ENCODE measurements around the gene SERTAD1.
"Not testable (repeated sequence)": the region's sequence is repeated elsewhere in the genome, so short reads cannot be mapped to it uniquely, and the experiment has no call there.

SERTAD1 gene, protein sequence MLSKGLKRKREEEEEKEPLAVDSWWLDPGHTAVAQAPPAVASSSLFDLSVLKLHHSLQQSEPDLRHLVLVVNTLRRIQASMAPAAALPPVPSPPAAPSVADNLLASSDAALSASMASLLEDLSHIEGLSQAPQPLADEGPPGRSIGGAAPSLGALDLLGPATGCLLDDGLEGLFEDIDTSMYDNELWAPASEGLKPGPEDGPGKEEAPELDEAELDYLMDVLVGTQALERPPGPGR

GRCh38 chr19:40425450-40426287 is at the start of gene SERTAD1:
TSS of gene SERTAD1 (minus strand) at chr19:40425992. CDS start at chr19:40423546, 2,446 bp downstream.
- FAIRE-seq (peak; percentile 98), DNase-seq (ENCODE audit: insufficient read length, low spot score) (peak; percentile 95)

- DNase-seq (ENCODE audit: insufficient read length, low spot score), result no peak
- no peak for FAIRE-seq
Observed at GRCh38 chr19:40474737-40475136, 48.9 kb upstream of the SERTAD1 start.

GRCh38 chr19:40472516-40472915 is 46.7 kb upstream of the SERTAD1 start:
- FAIRE-seq (no peak), DNase-seq (ENCODE audit: insufficient read length, low spot score) (no peak)

DNA sequence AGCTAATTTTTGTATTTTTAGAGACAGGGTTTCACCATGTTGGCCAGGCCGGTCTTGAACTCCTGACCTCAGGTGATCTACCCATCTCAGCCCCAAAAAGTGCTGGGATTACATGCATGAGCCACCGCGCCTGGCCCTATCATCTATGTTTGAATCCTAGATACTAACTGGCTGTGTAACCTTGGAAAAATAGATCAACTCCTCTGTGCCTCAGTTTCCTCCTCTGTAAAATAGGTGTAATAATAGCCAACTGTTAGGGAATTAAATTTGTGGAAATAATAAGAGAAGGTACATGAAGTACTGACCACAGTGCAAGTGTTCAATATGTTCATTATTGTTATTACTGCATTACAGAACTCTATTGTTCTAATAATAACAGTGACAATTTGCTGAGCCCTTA is 45.3 kb upstream of the SERTAD1 start:
- no peak for DNase-seq (ENCODE audit: insufficient read length, low spot score)
- FAIRE-seq, result no peak

GRCh38 chr19:40469011-40469410 is 43.2 kb upstream of the SERTAD1 start:
- DNase-seq (ENCODE audit: insufficient read length, low spot score) (no peak), FAIRE-seq (no peak)

- FAIRE-seq (no peak), DNase-seq (ENCODE audit: insufficient read length, low spot score) (no peak)
Observed at GRCh38 chr19:40466985-40467734, 41.4 kb upstream of the SERTAD1 start, which contains the start of gene SPTBN4. TSS of gene SPTBN4 (plus strand) at chr19:40467001. CDS start at chr19:40472622, 5,621 bp downstream.

DNA sequence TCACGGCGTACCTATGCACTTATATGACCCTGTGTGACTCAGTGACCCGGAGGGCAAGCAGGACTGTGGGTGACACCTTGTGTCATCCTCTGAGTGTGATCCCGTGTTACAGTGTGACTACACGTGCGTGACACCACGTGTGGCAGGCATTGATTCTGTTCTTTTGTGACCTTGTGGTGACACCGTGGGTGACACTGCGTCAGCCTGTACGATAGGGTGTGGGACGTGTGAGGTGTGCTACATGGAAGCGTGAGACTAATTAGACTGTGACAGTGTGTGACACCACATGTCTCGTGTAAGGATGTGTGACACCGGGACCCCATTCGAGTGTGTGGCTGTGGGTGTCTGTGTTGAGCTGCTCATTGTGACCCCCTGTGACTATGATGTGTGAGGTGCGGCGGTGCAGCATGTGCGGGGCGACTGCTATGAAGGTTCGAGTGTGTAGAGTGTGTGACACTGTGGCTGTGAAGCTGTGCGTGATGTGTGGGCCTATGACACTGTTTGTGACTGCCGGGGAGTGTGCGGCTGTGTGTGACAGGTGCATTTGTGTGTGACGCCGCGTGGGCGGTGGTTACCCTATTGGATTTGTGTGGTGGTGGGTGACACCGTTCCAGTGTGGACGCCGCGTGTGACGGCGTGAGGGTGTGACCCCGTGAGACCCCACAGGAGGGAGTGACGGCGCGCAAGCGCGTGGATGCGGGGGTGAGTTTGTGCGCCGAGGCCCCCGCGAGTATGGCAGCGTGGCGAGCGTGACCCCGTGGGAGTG is 40.6 kb upstream of the SERTAD1 start:
- DNase-seq (ENCODE audit: insufficient read length, low spot score) (peak; percentile 40), FAIRE-seq (no peak)

DNA sequence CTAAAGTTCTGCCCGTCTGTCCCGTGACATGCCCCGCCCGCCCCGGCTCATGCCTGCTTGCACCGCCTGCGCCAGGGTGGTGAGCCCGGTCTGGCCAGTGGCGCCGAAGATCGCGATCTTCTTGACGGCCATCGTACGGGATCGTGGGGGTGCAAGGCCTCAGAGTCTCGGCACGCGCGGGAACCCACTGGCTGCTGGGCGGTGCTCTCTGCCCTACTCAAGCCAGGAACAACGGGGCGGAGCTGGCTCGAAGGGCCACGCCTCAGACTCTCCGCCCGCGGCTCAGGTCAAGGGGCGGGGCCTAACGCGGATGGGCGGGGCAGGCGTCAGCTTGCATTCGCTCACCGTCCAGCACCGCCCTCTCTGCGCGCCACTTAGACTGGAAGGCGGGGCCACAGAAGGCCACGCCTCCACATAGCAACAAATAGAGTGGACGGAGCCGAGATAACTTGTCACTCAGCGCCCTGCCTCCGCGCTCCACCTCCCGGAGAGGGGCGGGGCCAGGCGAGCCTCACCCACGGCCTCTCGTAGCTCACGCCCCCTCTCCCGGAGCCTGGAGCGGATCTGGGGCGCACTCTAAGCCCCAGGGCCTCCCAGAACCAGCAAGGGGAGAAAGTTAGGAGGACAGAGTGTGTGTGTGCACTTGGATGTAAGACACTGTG is 39.9 kb upstream of the SERTAD1 start, which contains the start of gene BLVRB:
BLVRB (minus strand) TSS at position 189 of the 662 bp plus-strand sequence; CDS start at position 132, 57 bp downstream.
- peak; percentile 98 for DNase-seq (ENCODE audit: insufficient read length, low spot score)
- FAIRE-seq, result peak; percentile 95

GRCh38 chr19:40465025-40465556 is 39.3 kb upstream of the SERTAD1 start:
- FAIRE-seq, result no peak
- DNase-seq (ENCODE audit: insufficient read length, low spot score), result no peak

- no peak for DNase-seq (ENCODE audit: insufficient read length, low spot score)
- FAIRE-seq, result peak; percentile 47
Observed at GRCh38 chr19:40464059-40465024, 38.5 kb upstream of the SERTAD1 start.

DNA sequence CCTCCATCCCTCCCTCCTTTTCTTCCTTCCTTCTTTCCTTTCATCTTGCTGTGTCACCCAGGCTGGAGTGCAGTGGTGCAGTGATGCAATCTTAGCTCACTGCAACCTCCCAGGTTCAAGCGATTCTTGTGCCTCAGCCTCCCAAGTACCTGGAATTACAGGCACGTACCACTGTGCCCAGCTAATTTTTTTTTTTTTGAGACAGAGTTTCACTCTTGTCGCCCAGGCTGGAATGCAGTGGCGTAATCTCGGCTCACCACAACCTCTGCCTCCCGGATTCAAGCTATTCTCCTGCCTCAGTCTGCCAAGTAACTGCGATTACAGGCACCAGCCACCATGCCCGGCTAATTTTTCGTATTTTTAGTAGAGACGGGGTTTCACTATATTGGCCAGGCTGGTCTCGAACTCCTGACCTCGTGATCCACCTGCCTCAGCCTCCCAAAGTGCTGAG is 37.8 kb upstream of the SERTAD1 start:
- not testable (repeated sequence) for FAIRE-seq; DNase-seq (ENCODE audit: insufficient read length, low spot score)

DNA sequence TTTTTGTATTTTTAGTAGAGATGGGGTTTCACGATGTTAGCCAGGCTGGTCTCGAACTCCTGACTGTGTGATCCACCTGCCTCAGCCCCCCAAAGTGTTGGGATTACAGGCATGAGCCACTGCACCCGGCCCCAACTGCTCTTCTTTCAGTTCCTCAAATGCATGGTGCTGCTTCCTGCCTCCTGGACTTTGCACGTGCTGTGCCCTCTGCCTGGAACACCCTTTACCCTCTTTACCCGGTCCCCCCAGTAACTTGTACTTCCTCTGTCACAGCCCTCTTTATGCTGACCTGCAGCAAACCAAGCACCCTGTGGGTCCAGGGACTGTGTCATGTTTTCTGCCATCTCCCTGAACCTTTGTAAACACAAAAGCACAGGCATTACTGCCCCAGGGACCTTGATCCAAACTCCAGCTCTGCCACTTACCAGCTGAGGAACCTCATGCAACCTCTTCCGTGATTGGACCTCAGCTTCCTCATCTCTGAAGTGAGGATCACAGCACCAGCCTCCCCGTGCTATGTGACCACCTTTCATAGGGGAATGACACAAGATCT is 36.0 kb upstream of the SERTAD1 start:
- FAIRE-seq, result peak; percentile 74
- DNase-seq (ENCODE audit: insufficient read length, low spot score), result peak; percentile 52

GRCh38 chr19:40460185-40460584 is 34.4 kb upstream of the SERTAD1 start:
- DNase-seq (ENCODE audit: insufficient read length, low spot score), result no peak
- no peak for FAIRE-seq

GRCh38 chr19:40458597-40458974 is 32.8 kb upstream of the SERTAD1 start:
- FAIRE-seq, result no peak
- no peak for DNase-seq (ENCODE audit: insufficient read length, low spot score)

DNA sequence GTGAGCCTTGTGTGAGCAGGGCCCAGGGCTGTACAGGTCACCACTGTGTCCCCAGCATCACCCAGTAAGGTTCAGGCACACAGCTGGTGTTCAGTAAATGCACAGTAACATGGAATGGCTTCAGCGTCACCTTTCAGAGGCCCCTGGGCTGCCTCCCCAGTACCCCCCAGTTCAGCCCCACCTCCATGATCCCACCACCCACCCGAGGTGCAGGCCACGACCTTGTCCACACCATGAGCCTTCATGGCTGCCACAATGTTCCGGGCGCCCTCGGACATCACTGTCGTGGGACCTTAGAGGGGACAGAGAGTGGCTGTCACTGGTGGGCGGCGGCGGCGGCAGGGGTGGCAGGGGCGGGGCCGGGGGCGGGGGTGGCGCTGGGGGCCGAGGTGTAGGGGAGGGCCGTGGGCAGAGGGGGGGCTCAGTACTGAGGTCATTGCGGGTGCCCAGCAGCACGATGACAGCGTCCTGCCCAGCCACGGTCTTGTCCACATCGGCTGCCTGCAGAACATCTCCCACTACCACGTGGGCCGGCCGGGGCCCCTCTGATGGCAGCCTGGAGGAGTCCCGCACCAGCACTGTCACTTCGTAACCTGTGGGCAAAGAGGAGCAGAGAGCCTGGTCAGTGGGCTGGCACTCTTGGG is 32.3 kb upstream of the SERTAD1 start:
- no peak for DNase-seq (ENCODE audit: insufficient read length, low spot score)
- FAIRE-seq, result no peak

DNA sequence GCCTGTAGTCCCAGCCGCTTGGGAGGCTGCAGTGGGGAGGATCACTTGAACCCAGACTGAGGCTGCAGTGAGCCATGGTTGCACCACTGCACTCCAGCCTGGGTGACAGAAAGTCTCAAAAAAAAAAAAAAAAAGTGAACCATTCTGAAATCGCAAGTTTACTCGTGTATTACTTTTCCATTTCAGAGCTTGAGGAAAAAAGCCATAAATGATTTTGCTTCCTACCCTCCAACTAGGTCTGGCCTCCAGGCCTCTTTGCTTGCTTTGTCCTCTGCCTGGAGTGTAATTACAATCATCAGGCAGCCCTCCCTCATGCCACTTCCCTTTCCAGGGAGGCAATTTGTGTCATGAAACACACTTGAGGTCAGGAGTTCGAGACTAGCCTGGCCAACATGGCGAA is 31.3 kb upstream of the SERTAD1 start:
- DNase-seq (ENCODE audit: insufficient read length, low spot score) (no peak), FAIRE-seq (no peak)

GRCh38 chr19:40453943-40454342 is 28.2 kb upstream of the SERTAD1 start:
- DNase-seq (ENCODE audit: insufficient read length, low spot score); FAIRE-seq: not testable (repeated sequence)
